H54 (cell line): ENCODE results near the gene ZNF189.

Experiments
- DNase-seq: peaks from one replicate; pipeline ENCODE4 v3.0.0; 2011; ENCODE audit warnings: low spot score, mixed read lengths; ENCODE audit not compliant: insufficient read length
- FAIRE-seq: peaks from 3 replicates; lab custom pipeline; 2011; peaks lifted over from hg19 to GRCh38; lab: Jason Lieb, UNC
- POLR2A ChIP-seq: IDR thresholded peaks from 2 replicates; pipeline ENCODE4 v1.6.1; 2011; ENCODE audit warnings: low read depth, mild to moderate bottlenecking, low read length

The ZNF189 gene

DNA sequence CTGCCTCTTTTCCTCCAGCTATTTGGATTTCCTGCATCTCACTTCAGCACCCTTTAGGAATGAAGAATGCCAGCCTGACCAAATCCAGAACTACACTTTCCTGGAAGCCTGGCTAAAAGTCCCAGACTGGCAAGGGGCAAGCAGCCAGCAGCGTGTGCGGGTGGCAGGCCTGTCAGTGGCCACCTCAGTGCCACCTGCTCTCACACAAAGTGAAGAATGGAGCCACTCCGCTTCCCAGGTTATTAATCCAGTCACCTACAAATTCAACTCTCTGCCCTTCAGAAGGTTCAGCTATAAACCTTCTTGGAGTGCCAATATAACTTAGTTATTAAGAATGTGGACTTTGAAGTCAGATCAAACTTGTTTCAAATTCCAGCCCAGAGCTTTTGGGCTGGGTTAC lies 43.7 kb downstream of the ZNF189 start:
- no peak for TF ChIP-seq POLR2A
- FAIRE-seq (no peak), DNase-seq (no peak)

DNA sequence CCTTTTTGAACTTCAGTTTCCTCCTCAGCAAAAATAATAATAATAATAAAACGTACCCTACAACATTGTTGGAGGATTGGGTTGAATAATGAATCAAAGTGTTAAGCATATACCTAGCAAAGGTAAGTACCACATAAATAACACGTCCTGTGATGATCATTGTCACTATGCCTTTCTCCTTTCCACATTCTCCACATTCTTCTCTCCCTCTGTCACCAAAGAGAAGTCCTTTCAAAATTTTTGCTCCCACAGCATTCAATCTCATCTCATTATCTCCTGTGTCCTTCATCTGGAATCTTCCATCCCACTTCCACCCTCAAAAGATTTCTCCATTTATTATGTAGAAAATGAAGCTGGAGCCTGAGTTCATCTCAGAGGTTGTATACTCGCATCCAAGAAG lies 44.1 kb downstream of the ZNF189 start:
- no peak for FAIRE-seq
- TF ChIP-seq POLR2A = no peak
- no peak for DNase-seq

DNA sequence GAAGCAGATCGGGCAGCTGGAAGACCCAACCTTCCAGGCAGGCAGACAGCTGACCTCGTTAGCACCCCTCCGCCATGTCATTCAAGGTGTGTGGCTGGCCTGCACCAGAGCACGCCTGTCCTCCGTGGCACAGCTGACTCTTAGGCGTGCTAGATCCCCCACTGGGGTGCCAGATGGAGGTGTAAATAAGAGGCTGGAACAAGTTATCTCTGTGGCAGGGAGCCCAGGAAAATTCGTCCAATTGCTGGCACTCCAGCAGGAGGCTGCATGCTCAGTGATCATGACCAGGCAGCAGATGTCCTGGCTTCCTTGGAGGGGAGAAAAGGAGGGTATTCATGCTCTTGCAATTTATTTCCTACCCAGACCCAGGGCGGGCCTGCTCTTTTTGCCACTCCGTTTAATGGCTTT lies 44.7 kb downstream of the ZNF189 start:
- FAIRE-seq (no peak), DNase-seq (no peak)
- no peak for TF ChIP-seq POLR2A

DNA sequence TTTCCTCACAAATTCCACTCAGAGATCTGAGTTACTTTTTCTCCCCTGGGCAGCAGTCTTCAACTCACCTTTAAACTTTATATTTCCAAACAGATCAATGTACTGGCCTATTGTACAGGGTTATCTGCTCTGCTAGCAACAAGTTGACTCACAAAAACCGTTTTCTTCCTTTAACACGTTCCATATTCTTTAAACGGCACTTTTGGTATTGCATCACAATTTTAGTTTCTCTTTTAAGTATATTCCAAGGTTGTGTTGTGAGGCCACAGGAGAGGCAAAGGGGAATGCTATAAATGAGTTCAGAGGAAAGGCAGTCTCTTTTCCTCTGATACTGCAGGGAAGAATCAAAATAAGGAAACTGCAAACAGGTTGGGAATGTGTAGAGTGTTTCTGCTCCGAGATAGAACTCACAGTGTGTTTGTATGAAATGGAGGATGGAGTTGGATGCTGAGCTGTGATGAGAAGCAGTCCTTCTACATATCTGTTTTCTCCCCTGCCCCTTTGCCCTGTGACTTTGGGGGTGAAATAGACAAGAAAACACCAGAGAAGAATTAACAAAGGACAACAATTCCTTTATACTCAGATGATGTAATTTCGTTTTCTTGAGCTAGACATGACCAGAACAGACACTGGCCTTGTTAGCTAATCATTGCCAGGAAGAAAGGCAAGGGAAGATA lies 46.8 kb downstream of the ZNF189 start:
- TF ChIP-seq POLR2A = no peak
- FAIRE-seq = peak; percentile 52
- no peak for DNase-seq

DNA sequence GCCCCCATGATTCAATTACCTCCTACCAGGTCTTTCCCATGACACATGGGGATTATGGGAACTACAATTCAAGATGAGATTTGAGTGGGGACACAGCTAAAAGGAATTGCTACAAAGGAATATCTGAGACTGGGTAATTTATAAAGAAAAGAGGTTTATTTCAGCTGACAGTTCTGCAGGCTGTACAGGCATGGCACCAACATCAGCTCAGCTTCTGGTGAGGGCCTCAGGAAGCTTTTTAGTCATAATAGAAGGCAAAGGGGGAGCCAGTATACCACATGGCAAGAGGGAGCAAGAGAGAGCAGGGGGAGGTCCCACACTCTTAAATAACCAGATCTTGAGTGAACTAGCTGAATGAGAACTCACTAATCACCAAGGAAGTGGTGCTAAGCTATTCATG lies 48.1 kb downstream of the ZNF189 start:
- no peak for TF ChIP-seq POLR2A
- no peak for DNase-seq
- no peak for FAIRE-seq

DNA sequence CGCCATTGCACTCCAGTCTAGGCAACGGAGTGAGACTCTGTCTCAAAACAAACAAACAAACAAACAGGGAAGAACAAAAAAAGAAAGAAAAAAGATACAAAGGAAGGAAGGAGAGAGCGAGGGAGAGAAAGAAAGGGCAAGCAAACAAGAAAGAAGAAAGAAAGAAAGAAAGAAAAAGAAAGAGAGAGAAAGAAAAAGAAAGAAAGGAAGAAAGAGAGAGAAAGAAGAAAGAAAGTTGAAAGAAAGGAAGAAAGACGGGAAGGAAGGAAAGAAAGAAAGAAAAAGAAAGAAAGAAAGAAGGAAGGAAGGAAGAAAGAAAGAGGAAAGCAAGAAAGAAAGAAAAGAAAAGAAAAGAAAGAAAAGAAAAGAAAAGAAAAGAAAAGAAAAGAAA lies 50.0 kb downstream of the ZNF189 start:
- no peak for DNase-seq
- no peak for TF ChIP-seq POLR2A
- no peak for FAIRE-seq

DNA sequence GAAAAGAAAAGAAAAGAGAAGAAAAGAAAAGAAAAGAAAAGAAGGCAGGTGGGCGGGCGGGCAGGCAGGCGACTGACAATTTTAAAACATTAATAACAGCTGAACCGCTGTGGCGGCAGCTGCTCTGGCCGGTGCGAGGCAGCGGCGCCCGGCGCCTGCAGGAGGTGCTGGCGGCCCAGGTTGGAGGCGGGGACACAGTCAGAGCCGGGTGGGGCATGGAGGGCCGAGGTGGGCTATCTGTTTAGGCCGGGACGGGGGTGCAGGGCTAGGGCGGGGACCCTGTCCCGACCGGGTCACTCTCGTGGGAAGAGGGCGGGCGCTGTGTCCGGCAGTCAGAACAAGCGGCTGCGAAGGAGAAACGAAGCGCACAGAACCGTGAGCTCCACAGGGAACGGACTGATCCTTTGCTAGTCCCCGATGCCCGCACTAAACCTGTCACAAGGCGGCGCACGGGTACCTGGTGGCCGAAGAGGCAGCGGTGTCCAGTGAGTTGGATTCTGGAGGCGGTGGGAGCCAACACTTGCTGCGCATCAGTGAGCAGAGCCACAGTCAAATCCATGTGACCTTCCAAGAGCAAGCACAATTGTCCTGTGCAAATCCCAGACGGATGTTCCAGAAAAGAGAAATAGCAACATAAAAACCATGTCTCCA lies 50.5 kb downstream of the ZNF189 start:
- FAIRE-seq (peak; percentile 85), DNase-seq (peak; percentile 82)
- no peak for TF ChIP-seq POLR2A

DNA sequence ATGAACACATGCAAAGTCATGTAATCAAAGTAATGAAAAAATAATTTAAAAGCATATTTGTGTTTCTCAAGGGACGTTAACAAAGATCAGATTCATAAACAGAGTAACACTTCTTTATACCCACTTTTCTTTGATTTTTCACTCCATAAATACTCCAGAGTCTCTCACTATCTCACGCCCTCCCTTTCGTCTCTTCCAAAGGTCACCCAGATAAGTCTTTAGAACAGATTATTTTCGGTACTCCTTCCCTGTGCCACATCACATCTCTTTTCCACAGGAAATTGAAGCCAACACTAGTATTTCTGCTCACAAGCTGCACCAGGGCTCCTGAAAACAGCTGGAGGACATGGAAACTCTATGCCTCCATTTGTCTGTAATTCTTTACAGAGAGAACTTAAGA lies 52.3 kb downstream of the ZNF189 start:
- DNase-seq (no peak), FAIRE-seq (no peak)
- no peak for TF ChIP-seq POLR2A

DNA sequence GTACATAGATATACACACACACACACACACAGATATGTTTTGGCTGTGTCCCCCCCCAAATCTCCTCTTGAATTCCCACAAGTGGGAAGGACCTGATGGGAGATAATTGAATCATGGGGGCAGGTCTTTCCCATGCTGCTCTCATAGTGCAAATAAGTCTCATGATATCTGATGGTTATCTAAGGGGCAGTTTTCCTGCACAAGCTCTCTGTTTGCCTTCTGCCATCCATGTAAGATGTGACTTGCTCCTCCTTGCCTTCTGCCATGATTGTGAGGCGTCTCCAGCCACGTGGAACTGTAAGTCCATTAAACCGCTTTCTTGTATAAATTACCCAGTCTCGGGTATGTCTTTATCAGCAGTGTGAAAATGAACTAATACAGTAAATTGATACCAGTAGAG lies 52.8 kb downstream of the ZNF189 start:
- TF ChIP-seq POLR2A = no peak
- FAIRE-seq = no peak
- no peak for DNase-seq

DNA sequence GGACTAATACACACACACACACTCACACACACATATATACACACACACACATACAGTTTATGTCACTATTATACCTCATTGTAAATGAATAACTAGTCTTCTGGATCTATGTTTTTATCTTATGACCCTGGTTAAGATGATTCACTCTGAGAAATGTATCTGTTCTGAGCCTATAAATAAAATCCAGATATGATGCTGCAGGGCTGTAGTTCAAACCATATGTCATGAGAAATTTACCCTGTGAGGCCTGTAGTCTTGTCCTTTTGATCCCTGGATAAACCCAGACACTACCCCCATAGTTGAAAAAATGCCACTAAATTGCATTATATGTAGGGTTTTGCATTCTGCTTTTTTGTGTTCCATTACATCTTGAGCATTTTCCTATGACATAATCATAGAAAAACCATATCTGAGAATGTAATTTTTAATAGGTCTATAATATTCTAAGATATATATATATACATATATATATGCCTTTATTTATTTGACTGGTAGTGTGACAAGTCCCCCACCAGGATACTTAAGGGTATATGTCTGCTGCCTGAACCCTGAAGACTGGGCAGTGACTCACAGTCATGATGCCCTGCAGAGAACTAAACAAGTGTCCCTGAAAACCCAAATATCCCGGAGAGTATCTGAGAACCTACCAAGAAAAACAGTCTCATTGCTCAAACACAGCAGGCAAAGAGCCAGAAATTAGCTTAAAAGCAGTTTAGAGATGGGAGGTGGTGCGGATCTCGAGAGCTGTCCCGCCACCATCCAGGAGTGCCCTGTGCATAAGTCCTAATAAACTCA lies 55.3 kb downstream of the ZNF189 start:
- DNase-seq = no peak
- TF ChIP-seq POLR2A = no peak
- no peak for FAIRE-seq

DNA sequence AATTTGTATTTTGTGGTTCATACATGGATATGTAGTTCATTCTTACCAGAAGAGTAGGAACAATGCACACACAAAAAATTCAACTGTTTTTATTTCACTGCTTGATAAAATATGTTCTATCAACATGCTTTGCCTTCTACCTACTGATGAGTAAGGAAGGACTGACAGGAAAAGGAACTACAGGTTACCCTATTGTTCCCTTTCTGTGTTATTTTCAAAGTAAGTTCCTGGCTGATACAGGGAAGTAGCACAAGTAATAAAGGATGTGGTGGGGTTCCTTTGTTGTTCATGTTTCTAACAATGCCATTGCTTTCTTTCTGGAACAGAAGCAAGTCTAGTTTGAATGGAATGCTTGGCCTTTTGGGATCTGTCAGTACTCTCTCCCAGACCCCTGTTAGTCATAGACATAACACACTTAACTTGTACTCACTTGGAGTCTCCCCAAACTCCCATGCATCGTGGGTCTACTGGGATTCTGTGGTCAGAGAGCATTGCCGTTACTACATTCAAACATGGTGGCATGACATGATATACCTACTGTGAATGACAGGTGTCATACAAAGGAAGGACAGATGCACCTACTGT lies 57.1 kb downstream of the ZNF189 start:
- FAIRE-seq = no peak
- DNase-seq = no peak
- no peak for TF ChIP-seq POLR2A

DNA sequence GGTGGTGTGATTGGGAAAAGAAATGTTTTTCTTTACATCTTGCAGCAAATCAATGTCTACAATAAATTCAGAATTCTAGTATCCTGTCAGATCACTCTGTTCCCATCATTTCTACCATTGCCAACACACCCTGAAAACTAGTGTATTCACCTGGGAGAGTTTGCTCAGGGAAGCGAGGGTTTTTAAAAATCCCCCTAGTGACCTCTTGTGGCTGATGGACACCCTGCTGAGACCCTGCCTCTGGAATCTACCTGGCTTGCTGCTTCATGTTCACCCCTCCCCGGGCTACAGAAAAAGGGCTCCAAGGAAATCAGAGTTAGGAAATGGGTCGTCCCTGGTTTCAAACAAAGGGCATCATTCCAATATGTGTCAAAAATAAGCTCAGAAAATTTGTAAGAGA lies 58.4 kb downstream of the ZNF189 start:
- DNase-seq (no peak), FAIRE-seq (no peak)
- TF ChIP-seq POLR2A = no peak

DNA sequence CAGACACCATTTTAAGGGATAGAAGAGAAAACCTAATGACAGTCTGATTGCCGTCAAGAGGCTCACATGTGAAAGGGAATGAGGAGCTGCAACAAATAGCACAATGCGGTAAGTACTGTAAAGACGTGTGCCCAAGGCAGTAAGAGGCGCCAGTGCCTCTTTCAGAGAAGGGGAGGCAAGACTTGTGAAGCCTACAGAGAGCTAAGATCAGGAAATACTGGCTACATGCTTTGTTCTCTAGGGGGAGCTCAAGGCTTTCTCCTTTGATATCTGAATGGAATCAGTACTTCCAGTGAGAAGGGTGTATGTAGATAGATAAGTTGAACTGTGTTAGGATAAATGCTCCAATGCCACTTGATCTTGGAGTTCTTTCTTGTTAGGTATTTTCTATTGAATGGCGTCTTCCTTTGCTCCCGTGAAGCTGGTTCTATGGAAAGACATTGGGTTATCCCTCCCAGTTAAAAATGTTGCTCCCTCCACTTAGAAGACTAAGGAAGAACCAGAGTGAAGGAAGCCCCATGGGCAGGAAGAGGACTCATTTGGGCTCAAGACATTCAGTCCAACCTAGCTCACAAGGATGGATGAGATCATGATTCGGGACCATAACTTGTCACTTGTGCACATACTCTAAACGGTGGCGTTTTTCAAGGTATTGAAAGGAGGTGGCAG lies 60.4 kb downstream of the ZNF189 start:
- FAIRE-seq = peak; percentile 98
- peak; percentile 58 for DNase-seq
- TF ChIP-seq POLR2A = no peak
